Esophagus muscularis mucosa (tissue), 4 donors: Measurements from ENCODE around the gene GCLC. TPM values are rescaled to one million over a fixed set of nuclear protein-coding genes. Genes with fewer than 3 reads are reported as not detected.

Experiments used
- DNase-seq: peaks from one replicate; pipeline ENCODE4 v3.0.0-alpha.2; 2017; ENCODE audit errors: extremely low spot score
- H3K27ac ChIP-seq, 4 donors: fragments of 200-600 bp; sonication (generic); replicated peaks in 1 of 4; 1 replicate in 3 of 4; 2 replicates in 1 of 4; pipeline ENCODE4 v1.5.1; 2016 to 2019; ENCODE audit warnings: mild to moderate bottlenecking in 1 of 4
- H3K27me3 ChIP-seq, 4 donors: fragments of 200-600 bp; sonication (generic); one replicate each; pipeline versions ENCODE4 v1.5.1 to v1.6.0; 2016 to 2019
- H3K36me3 ChIP-seq, 4 donors: fragments of 200-600 bp; sonication (generic); one replicate each; pipeline ENCODE4 v1.5.1; 2016 to 2019
- H3K4me1 ChIP-seq, 4 donors: fragments of 200-600 bp; sonication (generic); one replicate each; pipeline ENCODE4 v1.5.1; 2016 to 2019
- H3K4me3 ChIP-seq, 4 donors: fragments of 200-600 bp; sonication (generic); 1 replicate in 2 of 4; 2 replicates in 2 of 4; pipeline ENCODE4 v1.5.1; 2016 to 2019; ENCODE audit warnings: mild to moderate bottlenecking in 4 of 4, moderate library complexity in 1 of 4
- H3K9me3 ChIP-seq, 4 donors: fragments of 200-600 bp; sonication (generic); 1 replicate in 3 of 4; 2 replicates in 1 of 4; pipeline ENCODE4 v1.5.1; 2016 to 2019
- EP300 ChIP-seq: sonication (generic); formaldehyde crosslinking; IDR thresholded peaks from one replicate; pipeline ENCODE4 v1.6.1; 2017; ENCODE audit warnings: antibody characterized with exemption
- POLR2A ChIP-seq: fragments of 450-650 bp; IDR thresholded peaks from one replicate; pipeline ENCODE4 v1.6.1; 2017; ENCODE audit warnings: antibody characterized with exemption, moderate library complexity, mild to moderate bottlenecking, low read depth
- POLR2AphosphoS5 ChIP-seq, 2 donors: sonication (generic); formaldehyde crosslinking; IDR thresholded peaks; one replicate each; pipeline ENCODE4 v1.6.1; 2017; ENCODE audit warnings: antibody characterized with exemption in 2 of 2
- WGBS: methylation state at CpG from one replicate; pipeline ENCODE4 v1.1.5; 2018; 5-methylcytosine and 5-hydroxymethylcytosine counted together
- intact Hi-C: fragments of 100-400 bp; cut with DNase I; formaldehyde crosslinking; loops from one replicate; pipeline ENCODE4 v1.15.1; 2023
- total RNA-seq, 4 donors: library from RNA; depleted of rRNA; stranded (reverse); fragments of >200 nt; gene quantifications; one replicate each; pipeline versions ENCODE4 v1.1.0 to v1.2.1, GENCODE V29; 2016
- TF ChIP-seq, protein P1 (sequence below), 3 experiments: fragments of 200-600 bp in 2 of 3; fragments of 450-650 bp in 1 of 3; sonication (generic) in 2 of 3; IDR thresholded peaks; one replicate each; pipeline ENCODE4 v1.5.1; 2017 to 2019; ENCODE audit warnings: antibody characterized with exemption in 3 of 3, mild to moderate bottlenecking in 2 of 3, moderate library complexity in 1 of 3

The GCLC gene
- total RNA-seq, 4 donors from 2014 or later = 57.7 to 70.8 (median 64.6) TPM

DNA sequence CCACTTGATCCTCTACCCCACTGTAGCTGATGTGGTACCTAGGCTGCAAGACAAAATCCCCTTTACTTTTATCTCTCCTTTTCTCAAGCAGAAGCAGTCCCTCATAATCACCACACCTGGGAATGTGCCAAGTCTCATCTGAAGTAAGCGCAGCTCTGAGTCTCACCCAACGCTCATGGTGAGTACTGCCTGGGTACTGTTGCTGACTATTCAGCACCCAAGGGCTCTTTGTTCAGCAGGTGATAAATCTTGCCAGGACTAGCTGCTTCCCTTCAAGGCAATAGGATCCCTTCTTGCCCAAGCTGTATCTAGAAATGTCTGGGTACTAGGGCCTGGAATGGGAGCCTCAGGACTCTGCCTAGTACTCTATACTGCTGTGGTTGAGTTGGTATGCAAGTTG lies 70.9 kb downstream of the GCLC start:
- Histone ChIP-seq H3K36me3 (no peaks in the 10 kb centered on the region), H3K4me3 (no peak overlapping the region), H3K9me3 (no peaks in the 10 kb centered on the region), H3K27me3 (no peaks in the 10 kb centered on the region), H3K27ac (no peak overlapping the region), H3K4me1 (no peaks in the 10 kb centered on the region)
- intact Hi-C loops = loop anchor here (10.0 kb wide), 1 partner anchor 199 kb away; no protein-coding TSS in a partner anchor
- 100% methylated on average over 2 of the region's 2 CpGs for WGBS
- no peak for DNase-seq
- no peak for TF ChIP-seq EP300
- TF ChIP-seq, protein P1, sequence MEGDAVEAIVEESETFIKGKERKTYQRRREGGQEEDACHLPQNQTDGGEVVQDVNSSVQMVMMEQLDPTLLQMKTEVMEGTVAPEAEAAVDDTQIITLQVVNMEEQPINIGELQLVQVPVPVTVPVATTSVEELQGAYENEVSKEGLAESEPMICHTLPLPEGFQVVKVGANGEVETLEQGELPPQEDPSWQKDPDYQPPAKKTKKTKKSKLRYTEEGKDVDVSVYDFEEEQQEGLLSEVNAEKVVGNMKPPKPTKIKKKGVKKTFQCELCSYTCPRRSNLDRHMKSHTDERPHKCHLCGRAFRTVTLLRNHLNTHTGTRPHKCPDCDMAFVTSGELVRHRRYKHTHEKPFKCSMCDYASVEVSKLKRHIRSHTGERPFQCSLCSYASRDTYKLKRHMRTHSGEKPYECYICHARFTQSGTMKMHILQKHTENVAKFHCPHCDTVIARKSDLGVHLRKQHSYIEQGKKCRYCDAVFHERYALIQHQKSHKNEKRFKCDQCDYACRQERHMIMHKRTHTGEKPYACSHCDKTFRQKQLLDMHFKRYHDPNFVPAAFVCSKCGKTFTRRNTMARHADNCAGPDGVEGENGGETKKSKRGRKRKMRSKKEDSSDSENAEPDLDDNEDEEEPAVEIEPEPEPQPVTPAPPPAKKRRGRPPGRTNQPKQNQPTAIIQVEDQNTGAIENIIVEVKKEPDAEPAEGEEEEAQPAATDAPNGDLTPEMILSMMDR (IDR thresholded peaks at IDR 0.05) = no peak
- no peak for TF ChIP-seq POLR2A
- no peak for TF ChIP-seq POLR2AphosphoS5 (IDR thresholded peaks at IDR 0.05)

DNA sequence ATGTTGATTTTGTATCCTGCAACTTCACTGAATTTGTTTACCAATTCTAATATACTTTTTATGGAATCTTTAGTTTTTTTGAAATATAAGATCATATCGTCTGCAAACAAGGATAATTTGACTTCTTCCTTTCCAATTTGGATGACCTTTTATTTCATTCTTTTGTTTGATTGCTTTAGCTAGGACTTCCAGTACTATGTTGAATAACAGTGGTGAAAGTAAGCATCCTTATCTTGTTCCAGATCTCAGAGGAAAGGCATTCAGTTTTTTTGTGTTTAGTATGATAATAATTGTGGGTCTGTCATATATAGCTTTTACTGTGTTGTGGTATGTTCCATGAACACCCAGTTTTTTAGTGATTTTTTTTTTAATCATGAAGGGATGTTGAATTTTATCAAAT lies 75.7 kb downstream of the GCLC start:
- Histone ChIP-seq H3K27me3 (no peaks in the 10 kb centered on the region), H3K4me1 (peaks cover 0 to 8% (median 6%) of the 10 kb centered on the region in 4 donors), H3K27ac (no peak overlapping the region), H3K9me3 (no peaks in the 10 kb centered on the region), H3K36me3 (no peaks in the 10 kb centered on the region), H3K4me3 (no peak overlapping the region)
- no peak for DNase-seq
- 83% methylated on average over 1 of the region's 1 CpG for WGBS
- intact Hi-C loops = no loop called here
- TF ChIP-seq, protein P1 (IDR thresholded peaks at IDR 0.05) = no peak
- TF ChIP-seq POLR2AphosphoS5 (IDR thresholded peaks at IDR 0.05) (no peak), POLR2A (no peak), EP300 (no peak)

DNA sequence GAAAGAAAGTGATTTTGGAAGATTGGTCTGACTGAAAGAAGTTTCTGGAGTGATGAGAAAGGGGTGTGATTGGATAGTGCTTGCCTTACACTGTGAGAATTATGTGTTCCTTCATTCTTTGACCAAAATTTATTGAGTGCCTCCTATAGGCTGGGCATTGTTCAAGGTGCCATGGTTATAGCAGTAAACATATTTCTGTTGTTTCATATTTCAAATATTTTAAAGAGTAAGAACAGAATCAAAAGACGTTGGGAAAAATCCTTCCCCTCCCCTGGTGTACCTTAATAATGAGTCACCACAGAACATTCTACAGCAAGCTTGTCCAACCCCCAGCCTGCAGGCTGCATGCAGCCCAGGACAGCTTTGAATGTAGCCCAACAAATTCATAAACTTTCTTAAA lies 78.6 kb downstream of the GCLC start:
- Histone ChIP-seq H3K27me3 (no peaks in the 10 kb centered on the region), H3K36me3 (no peaks in the 10 kb centered on the region), H3K27ac (no peak overlapping the region), H3K4me3 (no peak overlapping the region), H3K4me1 (peaks cover 6 to 12% (median 9%) of the 10 kb centered on the region in 4 donors), H3K9me3 (no peaks in the 10 kb centered on the region)
- WGBS = 8% methylated on average over 1 of the region's 1 CpG
- intact Hi-C loops = no loop called here
- DNase-seq = no peak
- TF ChIP-seq, protein P1 (IDR thresholded peaks at IDR 0.05) = no peak
- TF ChIP-seq EP300 (no peak), POLR2AphosphoS5 (IDR thresholded peaks at IDR 0.05) (no peak), POLR2A (no peak)

- Histone ChIP-seq H3K4me3 (no peak overlapping the region), H3K9me3 (no peaks in the 10 kb centered on the region), H3K27me3 (no peaks in the 10 kb centered on the region), H3K27ac (peak overlapping the region in 1 of 4 donors; percentile 3), H3K36me3 (no peaks in the 10 kb centered on the region), H3K4me1 (peaks cover 6 to 12% (median 10%) of the 10 kb centered on the region in 4 donors)
- 78% methylated on average over 5 of the region's 5 CpGs for WGBS
- DNase-seq = no peak
- intact Hi-C loops = no loop called here
- TF ChIP-seq, protein P1 (IDR thresholded peaks at IDR 0.05) = no peak
- TF ChIP-seq POLR2A (no peak), POLR2AphosphoS5 (IDR thresholded peaks at IDR 0.05) (no peak), EP300 (no peak)
These were observed 79.2 kb downstream of the GCLC start for GRCh38 chr6:53465732-53466131.

GRCh38 chr6:53464927-53465460 lies 79.9 kb downstream of the GCLC start:
- Histone ChIP-seq H3K9me3 (no peaks in the 10 kb centered on the region), H3K4me3 (no peak overlapping the region), H3K27ac (peak overlapping the region in 1 of 4 donors; percentile 3), H3K4me1 (peaks cover 6 to 12% (median 10%) of the 10 kb centered on the region in 4 donors), H3K27me3 (no peaks in the 10 kb centered on the region), H3K36me3 (no peaks in the 10 kb centered on the region)
- WGBS = 80% methylated on average over 7 of the region's 7 CpGs
- DNase-seq = no peak
- intact Hi-C loops = no loop called here
- no peak for TF ChIP-seq EP300
- TF ChIP-seq POLR2AphosphoS5 (IDR thresholded peaks at IDR 0.05) = no peak
